ENCODE data around the gene FMO1.

DNA sequence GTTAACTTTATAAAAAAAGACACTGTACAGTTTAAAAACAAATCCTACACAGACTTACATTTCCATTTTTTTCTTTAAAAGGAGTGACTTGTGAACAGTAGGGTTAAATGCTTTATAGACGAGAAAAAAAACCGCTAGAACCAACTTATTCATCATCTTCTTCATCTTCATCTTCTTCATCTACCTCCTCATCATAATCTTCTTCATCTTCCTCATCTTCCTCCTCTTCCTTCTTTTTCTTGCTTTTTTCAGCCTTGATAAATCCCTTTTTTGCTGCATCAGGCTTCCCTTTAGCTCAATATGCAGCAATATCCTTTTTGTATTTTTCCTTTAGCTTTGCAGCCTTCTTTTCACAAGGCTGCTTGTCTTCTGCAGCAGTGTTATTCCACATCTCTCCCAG is 22.5 kb downstream of the FMO1 start:
- TF ChIP-seq CTCF (conservative IDR thresholded peaks at IDR 0.05; ENCODE audit: low read depth, low read length) (no peak), EZH2 (IDR thresholded peaks at IDR 0.05; ENCODE audit: borderline replicate concordance, low read depth, low read length, poor library complexity, severe bottlenecking) (no peak)
